DMS53 (cell line): ENCODE data around the gene SUMO2.
A peak's percentile ranks its signal among the peaks of the same experiment; 100 is the strongest.

Experiments
- DNase-seq: peaks from one replicate; lab custom pipeline; 2025; lab: John Stamatoyannopoulos, UW

SUMO2 gene

DNA sequence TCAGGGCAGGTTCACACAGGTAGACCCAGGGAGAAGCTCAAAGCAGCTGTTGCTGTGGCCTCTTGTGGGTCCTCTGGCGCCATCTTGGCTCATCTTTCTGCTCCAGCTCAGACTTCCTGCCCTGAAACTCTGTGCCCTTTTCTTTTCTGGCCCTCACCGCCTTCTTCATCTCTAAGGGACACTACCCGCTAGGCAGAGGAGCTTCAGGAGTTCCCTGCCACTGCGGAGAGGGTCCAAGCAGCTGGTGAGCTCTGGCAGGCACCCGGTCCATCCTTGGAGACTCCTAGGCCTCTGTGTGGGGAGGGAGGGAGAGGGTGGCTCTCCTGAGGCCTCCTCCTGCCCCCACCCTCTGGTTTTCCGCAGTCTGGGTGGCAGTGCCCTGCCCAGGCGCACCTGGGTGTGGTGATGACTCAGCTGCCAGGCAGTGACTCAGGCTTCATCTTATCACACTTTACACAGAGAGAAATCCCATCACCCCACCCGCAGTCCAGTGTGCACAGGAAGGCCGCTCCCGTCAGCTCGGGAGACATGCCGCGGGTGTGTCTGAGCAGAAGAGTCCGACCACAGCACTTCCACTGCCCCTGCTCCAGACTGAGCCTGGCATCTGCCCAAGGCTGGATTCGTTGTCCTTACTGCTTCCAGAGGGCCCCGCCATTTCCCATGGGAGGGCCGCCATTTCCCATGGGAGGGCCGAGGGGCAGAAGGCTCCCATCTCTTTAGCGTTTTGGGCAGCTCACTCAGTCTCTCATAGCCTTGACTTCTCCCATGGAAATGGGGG lies 58.5 kb downstream of the SUMO2 start:
- DNase-seq = peak; percentile 97

DNA sequence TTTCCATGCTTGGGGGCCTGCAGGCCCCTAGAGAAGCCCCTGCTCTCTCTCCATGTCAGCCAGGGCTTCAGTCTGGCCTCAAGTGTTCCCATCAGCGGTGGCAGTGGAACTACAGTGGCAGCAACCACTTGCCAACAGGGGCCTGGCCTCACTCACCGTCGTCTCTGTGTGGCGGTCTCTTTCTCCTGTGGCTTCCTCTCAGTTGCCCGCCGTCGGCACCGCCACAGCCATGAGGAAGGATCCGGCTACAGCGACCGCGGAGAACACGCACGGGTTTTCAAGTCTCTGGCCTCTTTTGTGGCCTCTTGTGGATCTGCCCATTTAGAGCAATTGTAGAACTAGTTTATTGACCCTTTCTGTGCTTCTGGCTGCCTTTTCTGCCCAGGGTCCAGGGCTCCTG lies 64.5 kb downstream of the SUMO2 start:
- DNase-seq = no peak

- no peak for DNase-seq
Measured at GRCh38 chr17:75116737-75117136, 66.0 kb downstream of the SUMO2 start.
